GM23338 (cell line): ENCODE results near the gene RRM1.

ENCODE experiments used
- CREB1 ChIP-seq: fragments of 250-450 bp; sonication (Bioruptor Pico); IDR thresholded peaks from 2 replicates; pipeline ENCODE4 v1.5.0; 2020; ENCODE audit warnings: low read depth, mild to moderate bottlenecking, moderate library complexity
- EZH2 ChIP-seq: fragments of 200-600 bp; sonication (generic); IDR thresholded peaks from one replicate; pipeline ENCODE4 v1.8.0; 2017; ENCODE audit warnings: antibody characterized with exemption, mild to moderate bottlenecking, low read depth; ENCODE audit not compliant: unreplicated experiment
- POLR2AphosphoS5 ChIP-seq: IDR thresholded peaks from 2 replicates; pipeline ENCODE4 v1.6.1; 2016; ENCODE audit warnings: antibody characterized with exemption, low read depth
- TF ChIP-seq, protein P1 (sequence below), 2 experiments: fragments of 200-600 bp in 1 of 2; sonication (generic) in 1 of 2; conservative IDR thresholded peaks; 2 replicates each; pipeline versions ENCODE4 v1.5.1 to v1.6.1; 2016 to 2017; ENCODE audit warnings: antibody characterized with exemption in 2 of 2, low read depth in 2 of 2, mild to moderate bottlenecking in 2 of 2, moderate library complexity in 1 of 2
- TF ChIP-seq, protein P2 (sequence below): IDR thresholded peaks from one replicate; pipeline ENCODE4 v1.6.1; 2018; ENCODE audit warnings: antibody characterized with exemption; ENCODE audit not compliant: unreplicated experiment

DNA sequence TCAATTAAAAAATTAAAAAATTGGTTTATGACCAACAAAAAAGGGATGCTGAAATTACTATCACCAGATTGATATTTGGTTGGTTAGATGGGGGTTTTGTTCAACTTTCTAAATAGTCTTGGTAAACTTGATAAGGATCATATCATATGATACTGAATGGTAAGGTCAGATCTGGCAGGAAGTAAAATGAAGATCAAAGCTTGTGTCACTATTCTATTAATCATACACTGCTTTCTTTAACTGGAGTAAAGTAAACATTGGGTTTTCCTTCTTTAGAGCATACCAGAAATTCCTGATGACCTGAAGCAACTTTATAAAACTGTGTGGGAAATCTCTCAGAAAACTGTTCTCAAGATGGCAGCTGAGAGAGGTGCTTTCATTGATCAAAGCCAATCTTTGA is 40.2 kb downstream of the RRM1 start:
- no peak for TF ChIP-seq CREB1 (CRISPR knock-in tag)
- TF ChIP-seq, protein P1, sequence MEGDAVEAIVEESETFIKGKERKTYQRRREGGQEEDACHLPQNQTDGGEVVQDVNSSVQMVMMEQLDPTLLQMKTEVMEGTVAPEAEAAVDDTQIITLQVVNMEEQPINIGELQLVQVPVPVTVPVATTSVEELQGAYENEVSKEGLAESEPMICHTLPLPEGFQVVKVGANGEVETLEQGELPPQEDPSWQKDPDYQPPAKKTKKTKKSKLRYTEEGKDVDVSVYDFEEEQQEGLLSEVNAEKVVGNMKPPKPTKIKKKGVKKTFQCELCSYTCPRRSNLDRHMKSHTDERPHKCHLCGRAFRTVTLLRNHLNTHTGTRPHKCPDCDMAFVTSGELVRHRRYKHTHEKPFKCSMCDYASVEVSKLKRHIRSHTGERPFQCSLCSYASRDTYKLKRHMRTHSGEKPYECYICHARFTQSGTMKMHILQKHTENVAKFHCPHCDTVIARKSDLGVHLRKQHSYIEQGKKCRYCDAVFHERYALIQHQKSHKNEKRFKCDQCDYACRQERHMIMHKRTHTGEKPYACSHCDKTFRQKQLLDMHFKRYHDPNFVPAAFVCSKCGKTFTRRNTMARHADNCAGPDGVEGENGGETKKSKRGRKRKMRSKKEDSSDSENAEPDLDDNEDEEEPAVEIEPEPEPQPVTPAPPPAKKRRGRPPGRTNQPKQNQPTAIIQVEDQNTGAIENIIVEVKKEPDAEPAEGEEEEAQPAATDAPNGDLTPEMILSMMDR (conservative IDR thresholded peaks at IDR 0.05; ENCODE audit: low read depth in 2 of 2) = no peak
- TF ChIP-seq EZH2 = no peak
- TF ChIP-seq, protein P2, sequence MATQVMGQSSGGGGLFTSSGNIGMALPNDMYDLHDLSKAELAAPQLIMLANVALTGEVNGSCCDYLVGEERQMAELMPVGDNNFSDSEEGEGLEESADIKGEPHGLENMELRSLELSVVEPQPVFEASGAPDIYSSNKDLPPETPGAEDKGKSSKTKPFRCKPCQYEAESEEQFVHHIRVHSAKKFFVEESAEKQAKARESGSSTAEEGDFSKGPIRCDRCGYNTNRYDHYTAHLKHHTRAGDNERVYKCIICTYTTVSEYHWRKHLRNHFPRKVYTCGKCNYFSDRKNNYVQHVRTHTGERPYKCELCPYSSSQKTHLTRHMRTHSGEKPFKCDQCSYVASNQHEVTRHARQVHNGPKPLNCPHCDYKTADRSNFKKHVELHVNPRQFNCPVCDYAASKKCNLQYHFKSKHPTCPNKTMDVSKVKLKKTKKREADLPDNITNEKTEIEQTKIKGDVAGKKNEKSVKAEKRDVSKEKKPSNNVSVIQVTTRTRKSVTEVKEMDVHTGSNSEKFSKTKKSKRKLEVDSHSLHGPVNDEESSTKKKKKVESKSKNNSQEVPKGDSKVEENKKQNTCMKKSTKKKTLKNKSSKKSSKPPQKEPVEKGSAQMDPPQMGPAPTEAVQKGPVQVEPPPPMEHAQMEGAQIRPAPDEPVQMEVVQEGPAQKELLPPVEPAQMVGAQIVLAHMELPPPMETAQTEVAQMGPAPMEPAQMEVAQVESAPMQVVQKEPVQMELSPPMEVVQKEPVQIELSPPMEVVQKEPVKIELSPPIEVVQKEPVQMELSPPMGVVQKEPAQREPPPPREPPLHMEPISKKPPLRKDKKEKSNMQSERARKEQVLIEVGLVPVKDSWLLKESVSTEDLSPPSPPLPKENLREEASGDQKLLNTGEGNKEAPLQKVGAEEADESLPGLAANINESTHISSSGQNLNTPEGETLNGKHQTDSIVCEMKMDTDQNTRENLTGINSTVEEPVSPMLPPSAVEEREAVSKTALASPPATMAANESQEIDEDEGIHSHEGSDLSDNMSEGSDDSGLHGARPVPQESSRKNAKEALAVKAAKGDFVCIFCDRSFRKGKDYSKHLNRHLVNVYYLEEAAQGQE = no peak
- TF ChIP-seq POLR2AphosphoS5 = no peak
